Fibroblast of lung (primary cell): ENCODE data around the gene GAS2L2. TPM values are rescaled to one million over a fixed set of nuclear protein-coding genes. Genes with fewer than 3 reads are reported as not detected.

Source experiments
- DNase-seq, 2 donors: peaks; one replicate each; pipeline versions ENCODE4 v3.0.0 to v3.0.0-alpha.2; 2010; ENCODE audit warnings: low read depth in 2 of 2
- H2AFZ ChIP-seq: 2 replicates; pipeline ENCODE4 v1.5.1; 2012; ENCODE audit warnings: low read length, control low read depth, inconsistent platforms
- H3K27ac ChIP-seq: 2 replicates; pipeline ENCODE4 v1.5.1; 2011; ENCODE audit warnings: low read length, control low read depth; ENCODE audit not compliant: insufficient read depth
- H3K27me3 ChIP-seq: 2 replicates; pipeline ENCODE4 v1.5.1; 2011; ENCODE audit warnings: mild to moderate bottlenecking, low read length; ENCODE audit not compliant: control insufficient read depth, insufficient read depth
- H3K36me3 ChIP-seq: 2 replicates; pipeline ENCODE4 v1.5.1; 2011; ENCODE audit warnings: low read length; ENCODE audit not compliant: control insufficient read depth, insufficient read depth
- H3K4me1 ChIP-seq: 2 replicates; pipeline ENCODE4 v1.5.1; 2011; ENCODE audit warnings: low read length; ENCODE audit not compliant: control insufficient read depth, insufficient read depth; ENCODE audit errors: extremely low read depth
- H3K4me2 ChIP-seq: 2 replicates; pipeline ENCODE4 v1.5.1; 2011; ENCODE audit warnings: low read length, control low read depth; ENCODE audit not compliant: insufficient read depth; ENCODE audit errors: extremely low read depth
- H3K4me3 ChIP-seq, 4 experiments: fragments of 200-600 bp in 1 of 4; sonication (generic) in 1 of 4; replicated peaks in 1 of 4; 2 replicates each; pipeline ENCODE4 v1.5.1; 2011 to 2016; ENCODE audit warnings: low read length in 4 of 4, low read depth in 3 of 4, mild to moderate bottlenecking in 3 of 4, control low read depth in 2 of 4, inconsistent platforms in 1 of 4, mixed read lengths in 1 of 4; ENCODE audit not compliant: insufficient read depth in 1 of 4; ENCODE audit errors: control extremely low read depth in 1 of 4
- H3K79me2 ChIP-seq: 2 replicates; pipeline ENCODE4 v1.5.1; 2012; ENCODE audit warnings: mild to moderate bottlenecking, low read length, inconsistent platforms; ENCODE audit not compliant: control insufficient read depth, insufficient read depth
- H3K9ac ChIP-seq: 2 replicates; pipeline ENCODE4 v1.5.1; 2011; ENCODE audit warnings: mild to moderate bottlenecking, low read length, control low read depth; ENCODE audit not compliant: insufficient read depth
- H3K9me3 ChIP-seq: 2 replicates; pipeline ENCODE4 v1.5.1; 2012; ENCODE audit warnings: low read depth, low read length; ENCODE audit not compliant: control insufficient read depth, insufficient read depth
- H4K20me1 ChIP-seq: 2 replicates; pipeline ENCODE4 v1.5.1; 2011; ENCODE audit warnings: low read length; ENCODE audit not compliant: control insufficient read depth, insufficient read depth; ENCODE audit errors: extremely low read depth
- CTCF ChIP-seq, 2 donors: IDR thresholded peaks in 1 of 2; conservative IDR thresholded peaks in 1 of 2; 1 replicate in 1 of 2; 2 replicates in 1 of 2; pipeline ENCODE4 v1.5.1; 2011 to 2012; ENCODE audit warnings: low read length in 2 of 2, control low read depth in 1 of 2, inconsistent platforms in 1 of 2, low read depth in 1 of 2, mild to moderate bottlenecking in 1 of 2
- EZH2 ChIP-seq: IDR thresholded peaks from 2 replicates; pipeline ENCODE4 v1.5.1; 2012; ENCODE audit warnings: low read length, control low read depth, mild to moderate bottlenecking; ENCODE audit errors: missing control alignments
- polyA plus RNA-seq, 2 donors: library from polyadenylated mRNA; depleted of rRNA in 1 of 2; stranded (reverse) in 1 of 2; unstranded in 1 of 2; fragments of >200 nt; gene quantifications; 2 replicates each; pipeline ENCODE4 v1.2.1, GENCODE V29; 2011 to 2012; ENCODE audit warnings: missing spikeins in 1 of 2
- total RNA-seq: library from RNA; depleted of rRNA; stranded (reverse); fragments of >200 nt; gene quantifications from 2 replicates; pipeline ENCODE4 v1.2.1, GENCODE V29; 2014

GAS2L2 gene
- total and polyA plus RNA-seq, 2 donors (not counting 1 experiment from before 2014, with no cell fraction given) = not detected

GRCh38 chr17:35698800-35699199 lies 54.2 kb downstream of the GAS2L2 start:
- H3K27ac ChIP-seq = no peak overlapping the region

DNA sequence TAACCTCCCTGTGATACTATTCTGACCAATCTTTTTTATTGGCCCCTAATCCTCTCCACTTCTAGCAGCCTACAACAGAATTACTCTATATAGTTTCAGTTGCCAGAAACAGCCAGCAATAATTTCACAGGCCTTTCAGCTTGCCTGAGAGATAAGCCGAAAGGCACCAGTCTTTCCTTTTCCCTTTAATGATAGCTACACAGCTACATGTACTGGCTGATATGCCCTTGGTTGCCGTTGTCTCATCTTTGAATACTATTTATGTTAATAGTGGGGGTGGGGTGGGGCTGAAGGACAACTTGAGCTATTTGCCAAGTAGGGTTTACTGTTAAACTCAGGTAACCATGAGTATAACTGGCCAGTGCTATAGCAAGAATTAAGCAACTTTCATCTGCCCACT lies 57.4 kb downstream of the GAS2L2 start:
- peaks cover 2% of the 10 kb centered on the region for H3K36me3 ChIP-seq
- H4K20me1 ChIP-seq = no peaks in the 10 kb centered on the region
- no peaks in the 10 kb centered on the region for H3K4me1 ChIP-seq
- no peak overlapping the region for H3K4me2 ChIP-seq
- TF ChIP-seq CTCF (conservative IDR thresholded peaks at IDR 0.05 in 1 of 2, IDR thresholded peaks at IDR 0.05 in 1 of 2; ENCODE audit: low read depth in 1 of 2, low read length in 2 of 2) = no peak
- no peak for TF ChIP-seq EZH2
- no peak overlapping the region for H2AFZ ChIP-seq
- H3K27ac ChIP-seq = no peak overlapping the region
- no peaks in the 10 kb centered on the region for H3K79me2 ChIP-seq
- DNase-seq = no peak
- no peak overlapping the region for H3K9ac ChIP-seq
- no peaks in the 10 kb centered on the region for H3K9me3 ChIP-seq
- no peaks in the 10 kb centered on the region for H3K27me3 ChIP-seq
- H3K4me3 ChIP-seq = no peak overlapping the region

More at GRCh38 chr17:35698800-35699199, 54.2 kb downstream of the GAS2L2 start:
- H3K4me1 ChIP-seq = no peaks in the 10 kb centered on the region
- no peaks in the 10 kb centered on the region for H4K20me1 ChIP-seq
- DNase-seq = no peak
- H3K4me3 ChIP-seq = no peak overlapping the region
- no peaks in the 10 kb centered on the region for H3K9me3 ChIP-seq
- H3K79me2 ChIP-seq = no peaks in the 10 kb centered on the region
- H3K4me2 ChIP-seq = no peak overlapping the region
- peaks cover 2% of the 10 kb centered on the region for H3K36me3 ChIP-seq
- no peaks in the 10 kb centered on the region for H3K27me3 ChIP-seq
- no peak overlapping the region for H3K9ac ChIP-seq
- TF ChIP-seq CTCF (conservative IDR thresholded peaks at IDR 0.05 in 1 of 2, IDR thresholded peaks at IDR 0.05 in 1 of 2; ENCODE audit: low read depth in 1 of 2, low read length in 2 of 2) (no peak), EZH2 (no peak)
- H2AFZ ChIP-seq = no peak overlapping the region

GRCh38 chr17:35694906-35695305 lies 58.1 kb downstream of the GAS2L2 start:
- no peak for DNase-seq
- Histone ChIP-seq H3K9ac (no peak overlapping the region), H3K4me3 (no peak overlapping the region), H3K79me2 (no peaks in the 10 kb centered on the region), H4K20me1 (no peaks in the 10 kb centered on the region), H3K4me2 (no peak overlapping the region), H3K27ac (no peak overlapping the region), H3K9me3 (no peaks in the 10 kb centered on the region), H2AFZ (no peak overlapping the region), H3K4me1 (no peaks in the 10 kb centered on the region), H3K27me3 (no peaks in the 10 kb centered on the region), H3K36me3 (peaks cover 2% of the 10 kb centered on the region)
- TF ChIP-seq CTCF (conservative IDR thresholded peaks at IDR 0.05 in 1 of 2, IDR thresholded peaks at IDR 0.05 in 1 of 2; ENCODE audit: low read depth in 1 of 2, low read length in 2 of 2) (no peak), EZH2 (no peak)

Other genes starting within 250 kb of the GAS2L2 start
- 0.17 and 0.26 TPM in 2 replicates for gene SLFN12L, start 215.6 kb downstream of the GAS2L2 start, total RNA-seq
- 0.08 and 0.09 TPM in 2 replicates for gene SLFN12L, start 215.6 kb downstream of the GAS2L2 start, polyA plus RNA-seq
- not detected in 2 replicates for gene SLFN14, start 192.4 kb downstream of the GAS2L2 start, total RNA-seq
- gene SLFN14, start 192.4 kb downstream of the GAS2L2 start, polyA plus RNA-seq = not detected in 2 replicates
- 6.2 and 7.1 TPM in 2 replicates for gene PEX12, start 174.7 kb downstream of the GAS2L2 start, total RNA-seq
- gene PEX12, start 174.7 kb downstream of the GAS2L2 start, polyA plus RNA-seq = 9.5 and 9.7 TPM in 2 replicates
- gene AP2B1, start 165.9 kb downstream of the GAS2L2 start, total RNA-seq = 61.6 and 109 TPM in 2 replicates
- 226 and 236 TPM in 2 replicates for gene AP2B1, start 165.9 kb downstream of the GAS2L2 start, polyA plus RNA-seq
- gene RASL10B, start 21.6 kb downstream of the GAS2L2 start, total RNA-seq = 1.5 and 4.1 TPM in 2 replicates
- gene RASL10B, start 21.6 kb downstream of the GAS2L2 start, polyA plus RNA-seq = 0.44 and 0.78 TPM in 2 replicates
- gene C17orf50, start 7.6 kb upstream of the GAS2L2 start, total RNA-seq = not detected in 2 replicates
- gene C17orf50, start 7.6 kb upstream of the GAS2L2 start, polyA plus RNA-seq = not detected in 2 replicates
- gene MMP28, start 42.4 kb upstream of the GAS2L2 start, total RNA-seq = 2.8 and 4.6 TPM in 2 replicates
- gene MMP28, start 42.4 kb upstream of the GAS2L2 start, polyA plus RNA-seq = 0.49 and 1.1 TPM in 2 replicates
- gene TAF15, start 56.2 kb upstream of the GAS2L2 start, total RNA-seq = 57.8 and 84.1 TPM in 2 replicates
- 22.9 and 30.5 TPM in 2 replicates for gene TAF15, start 56.2 kb upstream of the GAS2L2 start, polyA plus RNA-seq
- not detected in 2 replicates for gene HEATR9, start 115.7 kb upstream of the GAS2L2 start, total RNA-seq
- not detected in 2 replicates for gene HEATR9, start 115.7 kb upstream of the GAS2L2 start, polyA plus RNA-seq
- gene CCL5, start 127.1 kb upstream of the GAS2L2 start, total RNA-seq = not detected in 2 replicates
- gene CCL5, start 127.1 kb upstream of the GAS2L2 start, polyA plus RNA-seq = 0.03 and 0.07 TPM in 2 replicates
- gene RDM1, start 177.5 kb upstream of the GAS2L2 start, total RNA-seq = under 0.01 and 0.83 TPM in 2 replicates
- gene RDM1, start 177.5 kb upstream of the GAS2L2 start, polyA plus RNA-seq = 0.48 and 0.75 TPM in 2 replicates
- not detected in 2 replicates for gene LYZL6, start 190.5 kb upstream of the GAS2L2 start, total RNA-seq
- gene LYZL6, start 190.5 kb upstream of the GAS2L2 start, polyA plus RNA-seq = not detected in 2 replicates
- gene CCL16, start 228.3 kb upstream of the GAS2L2 start, total RNA-seq = not detected in 2 replicates
- not detected in 2 replicates for gene CCL16, start 228.3 kb upstream of the GAS2L2 start, polyA plus RNA-seq
- not detected in 2 replicates for gene CCL14, start 233.5 kb upstream of the GAS2L2 start, total RNA-seq
- gene CCL14, start 233.5 kb upstream of the GAS2L2 start, polyA plus RNA-seq = not detected in 2 replicates
- not detected in 2 replicates for gene CCL15, start 248.3 kb upstream of the GAS2L2 start, total RNA-seq
- gene CCL15, start 248.3 kb upstream of the GAS2L2 start, polyA plus RNA-seq = not detected in 2 replicates